ENCODE data around the gene ADPGK.

DNA sequence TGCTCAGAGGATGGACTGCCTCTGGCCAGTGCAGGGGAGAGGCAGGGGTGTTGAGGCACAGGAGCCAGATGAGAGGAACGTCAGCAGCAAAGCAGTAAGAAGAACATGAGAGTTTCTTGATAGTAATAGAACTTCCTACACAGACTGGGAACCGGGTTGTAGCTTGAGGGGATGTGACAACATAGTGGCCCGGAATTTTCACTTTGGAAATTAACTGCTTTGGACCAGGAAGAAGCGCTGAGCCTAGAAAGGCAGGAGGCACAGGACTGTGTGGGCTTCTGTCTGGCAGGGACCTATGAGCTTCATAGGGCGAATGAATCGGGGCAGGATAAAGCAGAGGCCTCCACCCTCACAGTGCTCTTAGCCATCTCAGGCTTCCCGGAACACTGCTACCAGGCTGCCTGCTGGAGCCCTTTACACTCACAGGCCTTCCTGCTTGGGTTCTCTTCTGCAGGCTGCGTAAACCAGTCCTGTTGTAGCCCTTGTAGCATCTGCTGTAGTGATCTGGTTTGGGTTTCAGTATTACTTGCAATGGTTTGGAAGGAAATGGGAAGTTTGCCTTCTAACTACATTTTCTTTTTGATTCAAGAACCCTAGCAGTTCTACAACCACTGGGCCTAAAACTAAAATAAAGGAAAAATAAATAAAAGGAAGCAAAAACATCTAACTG, 3.3 kb upstream of the ADPGK start:
- TF ChIP-seq, protein P1, sequence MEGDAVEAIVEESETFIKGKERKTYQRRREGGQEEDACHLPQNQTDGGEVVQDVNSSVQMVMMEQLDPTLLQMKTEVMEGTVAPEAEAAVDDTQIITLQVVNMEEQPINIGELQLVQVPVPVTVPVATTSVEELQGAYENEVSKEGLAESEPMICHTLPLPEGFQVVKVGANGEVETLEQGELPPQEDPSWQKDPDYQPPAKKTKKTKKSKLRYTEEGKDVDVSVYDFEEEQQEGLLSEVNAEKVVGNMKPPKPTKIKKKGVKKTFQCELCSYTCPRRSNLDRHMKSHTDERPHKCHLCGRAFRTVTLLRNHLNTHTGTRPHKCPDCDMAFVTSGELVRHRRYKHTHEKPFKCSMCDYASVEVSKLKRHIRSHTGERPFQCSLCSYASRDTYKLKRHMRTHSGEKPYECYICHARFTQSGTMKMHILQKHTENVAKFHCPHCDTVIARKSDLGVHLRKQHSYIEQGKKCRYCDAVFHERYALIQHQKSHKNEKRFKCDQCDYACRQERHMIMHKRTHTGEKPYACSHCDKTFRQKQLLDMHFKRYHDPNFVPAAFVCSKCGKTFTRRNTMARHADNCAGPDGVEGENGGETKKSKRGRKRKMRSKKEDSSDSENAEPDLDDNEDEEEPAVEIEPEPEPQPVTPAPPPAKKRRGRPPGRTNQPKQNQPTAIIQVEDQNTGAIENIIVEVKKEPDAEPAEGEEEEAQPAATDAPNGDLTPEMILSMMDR (conservative IDR thresholded peaks at IDR 0.05; ENCODE audit: low read length): no peak
- TF ChIP-seq EZH2phosphoT487 (IDR thresholded peaks at IDR 0.05; ENCODE audit: borderline replicate concordance): no peak

Measured in Loucy (cell line).